Measurements from ENCODE around the gene WFIKKN1. TPM values are rescaled to one million over a fixed set of nuclear protein-coding genes. Genes with fewer than 3 reads are reported as not detected.

The WFIKKN1 gene
- total and polyA plus RNA-seq, 2 experiments from 2014 or later, result 3.5 to 6.8 TPM

DNA sequence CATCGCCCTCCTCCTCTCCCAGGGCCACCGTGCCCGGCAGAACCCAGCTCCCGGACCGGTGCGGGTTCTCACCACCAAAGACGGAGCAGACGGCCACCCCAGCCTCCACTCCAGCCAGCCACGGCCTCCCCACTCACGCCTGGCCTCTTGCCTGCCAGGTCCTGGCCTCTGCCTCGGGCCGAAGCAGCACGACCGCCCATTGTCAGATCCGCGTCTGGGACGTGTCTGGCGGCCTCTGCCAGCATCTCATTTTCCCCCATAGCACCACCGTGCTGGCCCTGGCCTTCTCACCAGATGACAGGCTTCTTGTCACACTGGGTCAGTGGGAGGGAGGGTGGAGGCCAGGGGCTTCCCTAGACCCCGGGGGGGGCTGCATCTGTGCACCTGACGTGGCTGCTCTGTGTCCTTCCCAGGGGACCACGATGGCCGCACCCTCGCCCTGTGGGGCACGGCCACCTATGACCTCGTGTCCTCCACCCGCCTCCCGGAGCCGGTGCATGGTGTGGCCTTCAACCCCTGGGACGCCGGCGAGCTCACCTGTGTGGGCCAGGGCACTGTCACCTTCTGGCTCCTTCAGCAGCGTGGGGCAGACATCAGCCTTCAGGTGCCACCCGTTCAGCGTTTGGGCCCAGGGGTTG lies 30.5 kb downstream of the WFIKKN1 start:
- no peaks in the 10 kb centered on the region for H3K36me3 ChIP-seq (ENCODE audit: insufficient read depth)
- H3K27me3 ChIP-seq (ENCODE audit: insufficient read depth), result no peaks in the 10 kb centered on the region
- no peak overlapping the region for H3K4me2 ChIP-seq
- H3K36me3 Mint-ChIP-seq (ENCODE audit: low read depth), result peaks cover 8% of the 10 kb centered on the region; the same call in 1 of the 3 replicates
- H3F3A ChIP-seq (replicated peaks; ENCODE audit: low read depth), result no peaks in the 10 kb centered on the region
- no peaks in the 10 kb centered on the region for H3K9me2 ChIP-seq (ENCODE audit: insufficient read depth)
- no peak overlapping the region for H3K4me3 Mint-ChIP-seq
- no peaks in the 10 kb centered on the region for H3K4me1 ChIP-seq (ENCODE audit: insufficient read depth)
- H3K9me3 Mint-ChIP-seq, result no peaks in the 10 kb centered on the region
- H3K27ac Mint-ChIP-seq, result no peak overlapping the region
- ATAC-seq (peak; percentile 1; the same call in 1 of the 3 replicates), DNase-seq (ENCODE audit: low spot score) (no peak)
- TF ChIP-seq NANOG (IDR thresholded peaks at IDR 0.05; ENCODE audit: borderline replicate concordance) (no peak), CREB1 (CRISPR knock-in tag; IDR thresholded peaks at IDR 0.05; ENCODE audit: low read depth) (no peak), STAT1 (IDR thresholded peaks at IDR 0.05; ENCODE audit: unreplicated experiment) (no peak), EZH2 (IDR thresholded peaks at IDR 0.05; ENCODE audit: low read depth, unreplicated experiment) (no peak), ZNF114 (CRISPR knock-in tag; IDR thresholded peaks at IDR 0.05) (no peak), ZNF331 (CRISPR knock-in tag; IDR thresholded peaks at IDR 0.05; ENCODE audit: low read depth) (no peak), JUNB (IDR thresholded peaks at IDR 0.05; ENCODE audit: unreplicated experiment) (no peak), EZH2phosphoT487 (IDR thresholded peaks at IDR 0.05; ENCODE audit: unreplicated experiment) (no peak), POLR2AphosphoS5 (IDR thresholded peaks at IDR 0.05; ENCODE audit: low read depth) (no peak)
- TF ChIP-seq, protein P1, sequence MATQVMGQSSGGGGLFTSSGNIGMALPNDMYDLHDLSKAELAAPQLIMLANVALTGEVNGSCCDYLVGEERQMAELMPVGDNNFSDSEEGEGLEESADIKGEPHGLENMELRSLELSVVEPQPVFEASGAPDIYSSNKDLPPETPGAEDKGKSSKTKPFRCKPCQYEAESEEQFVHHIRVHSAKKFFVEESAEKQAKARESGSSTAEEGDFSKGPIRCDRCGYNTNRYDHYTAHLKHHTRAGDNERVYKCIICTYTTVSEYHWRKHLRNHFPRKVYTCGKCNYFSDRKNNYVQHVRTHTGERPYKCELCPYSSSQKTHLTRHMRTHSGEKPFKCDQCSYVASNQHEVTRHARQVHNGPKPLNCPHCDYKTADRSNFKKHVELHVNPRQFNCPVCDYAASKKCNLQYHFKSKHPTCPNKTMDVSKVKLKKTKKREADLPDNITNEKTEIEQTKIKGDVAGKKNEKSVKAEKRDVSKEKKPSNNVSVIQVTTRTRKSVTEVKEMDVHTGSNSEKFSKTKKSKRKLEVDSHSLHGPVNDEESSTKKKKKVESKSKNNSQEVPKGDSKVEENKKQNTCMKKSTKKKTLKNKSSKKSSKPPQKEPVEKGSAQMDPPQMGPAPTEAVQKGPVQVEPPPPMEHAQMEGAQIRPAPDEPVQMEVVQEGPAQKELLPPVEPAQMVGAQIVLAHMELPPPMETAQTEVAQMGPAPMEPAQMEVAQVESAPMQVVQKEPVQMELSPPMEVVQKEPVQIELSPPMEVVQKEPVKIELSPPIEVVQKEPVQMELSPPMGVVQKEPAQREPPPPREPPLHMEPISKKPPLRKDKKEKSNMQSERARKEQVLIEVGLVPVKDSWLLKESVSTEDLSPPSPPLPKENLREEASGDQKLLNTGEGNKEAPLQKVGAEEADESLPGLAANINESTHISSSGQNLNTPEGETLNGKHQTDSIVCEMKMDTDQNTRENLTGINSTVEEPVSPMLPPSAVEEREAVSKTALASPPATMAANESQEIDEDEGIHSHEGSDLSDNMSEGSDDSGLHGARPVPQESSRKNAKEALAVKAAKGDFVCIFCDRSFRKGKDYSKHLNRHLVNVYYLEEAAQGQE (IDR thresholded peaks at IDR 0.05; ENCODE audit: unreplicated experiment), result no peak
- TF ChIP-seq, protein P2, sequence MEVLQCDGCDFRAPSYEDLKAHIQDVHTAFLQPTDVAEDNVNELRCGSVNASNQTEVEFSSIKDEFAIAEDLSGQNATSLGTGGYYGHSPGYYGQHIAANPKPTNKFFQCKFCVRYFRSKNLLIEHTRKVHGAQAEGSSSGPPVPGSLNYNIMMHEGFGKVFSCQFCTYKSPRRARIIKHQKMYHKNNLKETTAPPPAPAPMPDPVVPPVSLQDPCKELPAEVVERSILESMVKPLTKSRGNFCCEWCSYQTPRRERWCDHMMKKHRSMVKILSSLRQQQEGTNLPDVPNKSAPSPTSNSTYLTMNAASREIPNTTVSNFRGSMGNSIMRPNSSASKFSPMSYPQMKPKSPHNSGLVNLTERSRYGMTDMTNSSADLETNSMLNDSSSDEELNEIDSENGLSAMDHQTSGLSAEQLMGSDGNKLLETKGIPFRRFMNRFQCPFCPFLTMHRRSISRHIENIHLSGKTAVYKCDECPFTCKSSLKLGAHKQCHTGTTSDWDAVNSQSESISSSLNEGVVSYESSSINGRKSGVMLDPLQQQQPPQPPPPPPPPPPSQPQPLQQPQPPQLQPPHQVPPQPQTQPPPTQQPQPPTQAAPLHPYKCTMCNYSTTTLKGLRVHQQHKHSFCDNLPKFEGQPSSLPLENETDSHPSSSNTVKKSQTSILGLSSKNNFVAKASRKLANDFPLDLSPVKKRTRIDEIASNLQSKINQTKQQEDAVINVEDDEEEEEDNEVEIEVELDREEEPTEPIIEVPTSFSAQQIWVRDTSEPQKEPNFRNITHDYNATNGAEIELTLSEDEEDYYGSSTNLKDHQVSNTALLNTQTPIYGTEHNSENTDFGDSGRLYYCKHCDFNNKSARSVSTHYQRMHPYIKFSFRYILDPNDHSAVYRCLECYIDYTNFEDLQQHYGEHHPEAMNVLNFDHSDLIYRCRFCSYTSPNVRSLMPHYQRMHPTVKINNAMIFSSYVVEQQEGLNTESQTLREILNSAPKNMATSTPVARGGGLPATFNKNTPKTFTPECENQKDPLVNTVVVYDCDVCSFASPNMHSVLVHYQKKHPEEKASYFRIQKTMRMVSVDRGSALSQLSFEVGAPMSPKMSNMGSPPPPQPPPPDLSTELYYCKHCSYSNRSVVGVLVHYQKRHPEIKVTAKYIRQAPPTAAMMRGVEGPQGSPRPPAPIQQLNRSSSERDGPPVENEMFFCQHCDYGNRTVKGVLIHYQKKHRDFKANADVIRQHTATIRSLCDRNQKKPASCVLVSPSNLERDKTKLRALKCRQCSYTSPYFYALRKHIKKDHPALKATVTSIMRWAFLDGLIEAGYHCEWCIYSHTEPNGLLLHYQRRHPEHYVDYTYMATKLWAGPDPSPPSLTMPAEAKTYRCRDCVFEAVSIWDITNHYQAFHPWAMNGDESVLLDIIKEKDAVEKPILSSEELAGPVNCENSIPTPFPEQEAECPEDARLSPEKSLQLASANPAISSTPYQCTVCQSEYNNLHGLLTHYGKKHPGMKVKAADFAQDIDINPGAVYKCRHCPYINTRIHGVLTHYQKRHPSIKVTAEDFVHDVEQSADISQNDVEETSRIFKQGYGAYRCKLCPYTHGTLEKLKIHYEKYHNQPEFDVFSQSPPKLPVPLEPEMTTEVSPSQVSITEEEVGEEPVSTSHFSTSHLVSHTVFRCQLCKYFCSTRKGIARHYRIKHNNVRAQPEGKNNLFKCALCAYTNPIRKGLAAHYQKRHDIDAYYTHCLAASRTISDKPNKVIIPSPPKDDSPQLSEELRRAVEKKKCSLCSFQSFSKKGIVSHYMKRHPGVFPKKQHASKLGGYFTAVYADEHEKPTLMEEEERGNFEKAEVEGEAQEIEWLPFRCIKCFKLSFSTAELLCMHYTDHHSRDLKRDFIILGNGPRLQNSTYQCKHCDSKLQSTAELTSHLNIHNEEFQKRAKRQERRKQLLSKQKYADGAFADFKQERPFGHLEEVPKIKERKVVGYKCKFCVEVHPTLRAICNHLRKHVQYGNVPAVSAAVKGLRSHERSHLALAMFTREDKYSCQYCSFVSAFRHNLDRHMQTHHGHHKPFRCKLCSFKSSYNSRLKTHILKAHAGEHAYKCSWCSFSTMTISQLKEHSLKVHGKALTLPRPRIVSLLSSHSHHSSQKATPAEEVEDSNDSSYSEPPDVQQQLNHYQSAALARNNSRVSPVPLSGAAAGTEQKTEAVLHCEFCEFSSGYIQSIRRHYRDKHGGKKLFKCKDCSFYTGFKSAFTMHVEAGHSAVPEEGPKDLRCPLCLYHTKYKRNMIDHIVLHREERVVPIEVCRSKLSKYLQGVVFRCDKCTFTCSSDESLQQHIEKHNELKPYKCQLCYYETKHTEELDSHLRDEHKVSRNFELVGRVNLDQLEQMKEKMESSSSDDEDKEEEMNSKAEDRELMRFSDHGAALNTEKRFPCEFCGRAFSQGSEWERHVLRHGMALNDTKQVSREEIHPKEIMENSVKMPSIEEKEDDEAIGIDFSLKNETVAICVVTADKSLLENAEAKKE (CRISPR knock-in tag; IDR thresholded peaks at IDR 0.05), result no peak
- TF ChIP-seq, protein P3, sequence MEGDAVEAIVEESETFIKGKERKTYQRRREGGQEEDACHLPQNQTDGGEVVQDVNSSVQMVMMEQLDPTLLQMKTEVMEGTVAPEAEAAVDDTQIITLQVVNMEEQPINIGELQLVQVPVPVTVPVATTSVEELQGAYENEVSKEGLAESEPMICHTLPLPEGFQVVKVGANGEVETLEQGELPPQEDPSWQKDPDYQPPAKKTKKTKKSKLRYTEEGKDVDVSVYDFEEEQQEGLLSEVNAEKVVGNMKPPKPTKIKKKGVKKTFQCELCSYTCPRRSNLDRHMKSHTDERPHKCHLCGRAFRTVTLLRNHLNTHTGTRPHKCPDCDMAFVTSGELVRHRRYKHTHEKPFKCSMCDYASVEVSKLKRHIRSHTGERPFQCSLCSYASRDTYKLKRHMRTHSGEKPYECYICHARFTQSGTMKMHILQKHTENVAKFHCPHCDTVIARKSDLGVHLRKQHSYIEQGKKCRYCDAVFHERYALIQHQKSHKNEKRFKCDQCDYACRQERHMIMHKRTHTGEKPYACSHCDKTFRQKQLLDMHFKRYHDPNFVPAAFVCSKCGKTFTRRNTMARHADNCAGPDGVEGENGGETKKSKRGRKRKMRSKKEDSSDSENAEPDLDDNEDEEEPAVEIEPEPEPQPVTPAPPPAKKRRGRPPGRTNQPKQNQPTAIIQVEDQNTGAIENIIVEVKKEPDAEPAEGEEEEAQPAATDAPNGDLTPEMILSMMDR (conservative IDR thresholded peaks at IDR 0.05; ENCODE audit: low read depth in 2 of 2), result no peak
- TF ChIP-seq, protein P4, sequence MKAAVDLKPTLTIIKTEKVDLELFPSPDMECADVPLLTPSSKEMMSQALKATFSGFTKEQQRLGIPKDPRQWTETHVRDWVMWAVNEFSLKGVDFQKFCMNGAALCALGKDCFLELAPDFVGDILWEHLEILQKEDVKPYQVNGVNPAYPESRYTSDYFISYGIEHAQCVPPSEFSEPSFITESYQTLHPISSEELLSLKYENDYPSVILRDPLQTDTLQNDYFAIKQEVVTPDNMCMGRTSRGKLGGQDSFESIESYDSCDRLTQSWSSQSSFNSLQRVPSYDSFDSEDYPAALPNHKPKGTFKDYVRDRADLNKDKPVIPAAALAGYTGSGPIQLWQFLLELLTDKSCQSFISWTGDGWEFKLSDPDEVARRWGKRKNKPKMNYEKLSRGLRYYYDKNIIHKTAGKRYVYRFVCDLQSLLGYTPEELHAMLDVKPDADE (IDR thresholded peaks at IDR 0.05), result no peak
- no peaks in the 10 kb centered on the region for H3K79me2 ChIP-seq (replicated peaks; ENCODE audit: insufficient read depth)
- no peak overlapping the region for H3K4me3 ChIP-seq
- no peak overlapping the region for H3K27ac ChIP-seq (ENCODE audit: low read depth)
- no peaks in the 10 kb centered on the region for H4K20me1 ChIP-seq (replicated peaks; ENCODE audit: insufficient read depth)
- H2AFZ ChIP-seq, result no peak overlapping the region
- peaks cover 4% of the 10 kb centered on the region for H3K27me3 Mint-ChIP-seq (ENCODE audit: insufficient read depth, low read depth, poor library complexity)
- no peaks in the 10 kb centered on the region for H3K4me1 Mint-ChIP-seq

Data from GM23338 (cell line).